ENCODE results near the gene SPATA9.

Gene SPATA9

GRCh38 chr5:95682891-95683290 is at the start of gene SPATA9:
SPATA9 (minus strand) TSS chr5:95682991; CDS start chr5:95682854, 137 bp downstream.
- H3K27ac Mint-ChIP-seq: no peak within 1 kb of the TSS
- intact Hi-C loops (cut with micrococcal nuclease): no loop called here
- H3K27me3 Mint-ChIP-seq: no peaks in the 10 kb centered on the region
- no peaks in the 10 kb centered on the region for H3K36me3 Mint-ChIP-seq (ENCODE audit: low read depth)
- H3K9me3 Mint-ChIP-seq: no peaks in the 10 kb centered on the region
- no peaks in the 10 kb centered on the region for H3K4me1 Mint-ChIP-seq (ENCODE audit: low read depth)
- H3K4me3 Mint-ChIP-seq: no peak within 1 kb of the TSS

GRCh38 chr5:95731571-95732554 is 49.1 kb upstream of the SPATA9 start:
- Mint-ChIP-seq H3K36me3 (ENCODE audit: low read depth) (peaks cover 5% of the 10 kb centered on the region), H3K4me1 (ENCODE audit: low read depth) (peaks cover 8% of the 10 kb centered on the region), H3K4me3 (peak overlapping the region; percentile 84), H3K9me3 (no peaks in the 10 kb centered on the region), H3K27me3 (peaks cover 19% of the 10 kb centered on the region), H3K27ac (peak overlapping the region; percentile 70)
- intact Hi-C loops (cut with micrococcal nuclease): no loop called here

- intact Hi-C loops (cut with micrococcal nuclease): no loop called here
- Mint-ChIP-seq H3K27ac (peak within 1 kb of the TSS; percentile 74), H3K4me1 (ENCODE audit: low read depth) (peaks cover 8% of the 10 kb centered on the region), H3K4me3 (peak within 1 kb of the TSS; percentile 84), H3K27me3 (peaks cover 19% of the 10 kb centered on the region), H3K36me3 (ENCODE audit: low read depth) (peaks cover 5% of the 10 kb centered on the region), H3K9me3 (no peaks in the 10 kb centered on the region)
These were observed 48.2 kb upstream of the SPATA9 start, which contains the start of gene RHOBTB3 for GRCh38 chr5:95730730-95731570. RHOBTB3 (plus strand) TSS chr5:95731336; CDS start chr5:95731683, 347 bp downstream.

- no peaks in the 10 kb centered on the region for H3K9me3 Mint-ChIP-seq
- peaks cover 8% of the 10 kb centered on the region for H3K4me1 Mint-ChIP-seq (ENCODE audit: low read depth)
- peak overlapping the region; percentile 74 for H3K27ac Mint-ChIP-seq
- intact Hi-C loops (cut with micrococcal nuclease): no loop called here
- peaks cover 19% of the 10 kb centered on the region for H3K27me3 Mint-ChIP-seq
- peaks cover 5% of the 10 kb centered on the region for H3K36me3 Mint-ChIP-seq (ENCODE audit: low read depth)
- H3K4me3 Mint-ChIP-seq: peak overlapping the region; percentile 83
These were observed 47.4 kb upstream of the SPATA9 start for GRCh38 chr5:95730011-95730700.

- no peak overlapping the region for H3K27ac Mint-ChIP-seq
- H3K36me3 Mint-ChIP-seq (ENCODE audit: low read depth): peaks cover 5% of the 10 kb centered on the region
- H3K27me3 Mint-ChIP-seq: peaks cover 19% of the 10 kb centered on the region
- intact Hi-C loops (cut with micrococcal nuclease): no loop called here
- H3K4me3 Mint-ChIP-seq: no peak overlapping the region
- H3K4me1 Mint-ChIP-seq (ENCODE audit: low read depth): peaks cover 8% of the 10 kb centered on the region
- no peaks in the 10 kb centered on the region for H3K9me3 Mint-ChIP-seq
These were observed 46.6 kb upstream of the SPATA9 start for GRCh38 chr5:95729115-95730010.

- intact Hi-C loops (cut with micrococcal nuclease): no loop called here
- Mint-ChIP-seq H3K4me3 (no peak overlapping the region), H3K9me3 (no peaks in the 10 kb centered on the region), H3K36me3 (ENCODE audit: low read depth) (peaks cover 5% of the 10 kb centered on the region), H3K27ac (peak overlapping the region; percentile 7), H3K4me1 (ENCODE audit: low read depth) (peaks cover 8% of the 10 kb centered on the region), H3K27me3 (peaks cover 19% of the 10 kb centered on the region)
These were observed 45.8 kb upstream of the SPATA9 start for GRCh38 chr5:95728494-95729114.

GRCh38 chr5:95727764-95728191 is 45.0 kb upstream of the SPATA9 start:
- H3K4me1 Mint-ChIP-seq (ENCODE audit: low read depth): peaks cover 8% of the 10 kb centered on the region
- H3K4me3 Mint-ChIP-seq: no peak overlapping the region
- peaks cover 5% of the 10 kb centered on the region for H3K36me3 Mint-ChIP-seq (ENCODE audit: low read depth)
- H3K27ac Mint-ChIP-seq: peak overlapping the region; percentile 7
- H3K9me3 Mint-ChIP-seq: no peaks in the 10 kb centered on the region
- H3K27me3 Mint-ChIP-seq: peaks cover 19% of the 10 kb centered on the region
- intact Hi-C loops (cut with micrococcal nuclease): no loop called here

- Mint-ChIP-seq H3K9me3 (no peaks in the 10 kb centered on the region), H3K36me3 (ENCODE audit: low read depth) (peaks cover 5% of the 10 kb centered on the region), H3K27ac (no peak overlapping the region), H3K4me1 (ENCODE audit: low read depth) (peaks cover 6% of the 10 kb centered on the region), H3K4me3 (no peak overlapping the region), H3K27me3 (peaks cover 16% of the 10 kb centered on the region)
- intact Hi-C loops (cut with micrococcal nuclease): no loop called here
These were observed 44.3 kb upstream of the SPATA9 start for GRCh38 chr5:95726811-95727763.

GRCh38 chr5:95725937-95726810 is 43.4 kb upstream of the SPATA9 start:
- Mint-ChIP-seq H3K4me1 (ENCODE audit: low read depth) (no peaks in the 10 kb centered on the region), H3K9me3 (no peaks in the 10 kb centered on the region), H3K27me3 (peaks cover 10% of the 10 kb centered on the region), H3K27ac (no peak overlapping the region), H3K4me3 (no peak overlapping the region), H3K36me3 (ENCODE audit: low read depth) (no peaks in the 10 kb centered on the region)
- intact Hi-C loops (cut with micrococcal nuclease): no loop called here

- Mint-ChIP-seq H3K36me3 (ENCODE audit: low read depth) (no peaks in the 10 kb centered on the region), H3K9me3 (no peaks in the 10 kb centered on the region), H3K27me3 (peaks cover 3% of the 10 kb centered on the region), H3K27ac (no peak overlapping the region), H3K4me3 (no peak overlapping the region), H3K4me1 (ENCODE audit: low read depth) (no peaks in the 10 kb centered on the region)
- intact Hi-C loops (cut with micrococcal nuclease): no loop called here
These were observed 42.5 kb upstream of the SPATA9 start for GRCh38 chr5:95725071-95725820.

Data from dendritic cell treated with granulocyte-macrophage colony-stimulating factor and Interleukin-4, amounts not matched to agents 40 ng/mL and 50 ng/mL, for 4 days (primary cell).